Spinal cord (tissue), 10 donors: ENCODE data around the gene VDAC2. TPM values are rescaled to one million over a fixed set of nuclear protein-coding genes. Genes with fewer than 3 reads are reported as not detected.

Experiments used
- DNase-seq, 6 donors: peaks; one replicate each; pipeline versions ENCODE4 v3.0.0 to v3.0.0-alpha.2; 2013 to 2015; ENCODE audit warnings: low spot score in 6 of 6, low read depth in 4 of 6
- H3K27ac ChIP-seq: one replicate; pipeline ENCODE4 v1.5.1; 2013; ENCODE audit warnings: low read depth, low read length, control low read depth
- H3K27me3 ChIP-seq: one replicate; pipeline ENCODE4 v1.6.1; 2013; ENCODE audit warnings: low read length; ENCODE audit not compliant: control insufficient read depth, insufficient read depth
- H3K36me3 ChIP-seq: one replicate; pipeline ENCODE4 v1.6.1; 2013; ENCODE audit warnings: low read length; ENCODE audit not compliant: control insufficient read depth, insufficient read depth
- H3K4me1 ChIP-seq: one replicate; pipeline ENCODE4 v1.6.1; 2013; ENCODE audit warnings: low read length; ENCODE audit not compliant: control insufficient read depth, insufficient read depth
- H3K4me3 ChIP-seq: one replicate; pipeline ENCODE4 v1.5.1; 2013; ENCODE audit warnings: low read depth, low read length, control low read depth
- H3K9me3 ChIP-seq: one replicate; pipeline ENCODE4 v1.6.1; 2013; ENCODE audit warnings: low read length; ENCODE audit not compliant: control insufficient read depth, insufficient read depth
- WGBS: methylation state at CpG from one replicate; pipeline ENCODE4 v1.1.5; 2013; ENCODE audit warnings: missing lambda C conversion rate; ENCODE audit not compliant: insufficient coverage; 5-methylcytosine and 5-hydroxymethylcytosine counted together
- polyA plus RNA-seq, 2 donors: library from polyadenylated mRNA; unstranded; fragments of 120-200 nt; gene quantifications; one replicate each; pipeline ENCODE4 v1.2.1, GENCODE V29; 2013; ENCODE audit not compliant: insufficient read length in 2 of 2
- small RNA-seq: library from RNA; depleted of rRNA; stranded (forward); fragments of <200 nt; gene quantifications from one replicate; pipeline ENCODE3, GENCODE V24; 2014; ENCODE audit warnings: low replicate concordance
- total RNA-seq, 2 donors: library from RNA; depleted of rRNA in 1 of 2; stranded (reverse); fragments of 120-200 nt in 1 of 2; fragments of >200 nt in 1 of 2; gene quantifications; one replicate each; pipeline versions ENCODE4 v1.2.3 to v1.2.4, GENCODE V29; 2013 to 2014
- donor health status: healthy.

The VDAC2 gene
- total and polyA plus RNA-seq, 4 donors = 119 to 229 (median 181) TPM

GRCh38 chr10:75276069-75276872, 65.7 kb downstream of the VDAC2 start:
- H3K27ac ChIP-seq = no peak overlapping the region
- no peak for DNase-seq
- H3K9me3 ChIP-seq = no peaks in the 10 kb centered on the region
- H3K36me3 ChIP-seq = no peaks in the 10 kb centered on the region
- H3K4me1 ChIP-seq = peaks cover 14% of the 10 kb centered on the region
- H3K4me3 ChIP-seq = peak overlapping the region; percentile 12
- 50% methylated on average over 37 of the region's 46 CpGs for WGBS
- peaks cover 12% of the 10 kb centered on the region for H3K27me3 ChIP-seq

- Histone ChIP-seq H3K36me3 (no peaks in the 10 kb centered on the region), H3K4me1 (peaks cover 24% of the 10 kb centered on the region), H3K4me3 (no peak overlapping the region), H3K27me3 (peaks cover 16% of the 10 kb centered on the region), H3K27ac (no peak overlapping the region), H3K9me3 (no peaks in the 10 kb centered on the region)
- WGBS = no CpG with 5 or more reads among the region's 2 CpGs
- DNase-seq = peak in 2 of 6 donors; percentile 16 to 25
Measured at GRCh38 chr10:75280236-75280635, 69.6 kb downstream of the VDAC2 start.

Small RNA genes lying within 50 kb of the gene (small RNA-seq; reads per million reads assigned to genes)
- gene HMGA1P5 = not detected
- not detected for gene RPL39P25

Other genes with a start within 250 kb of the VDAC2 start
- gene SAMD8, start 99.1 kb upstream of the VDAC2 start, total RNA-seq = 10 to 100 TPM; 38.7 to 91.7 TPM
- 10 to 100 TPM; 36.1 to 52.2 TPM for gene SAMD8, start 99.1 kb upstream of the VDAC2 start, polyA plus RNA-seq
- gene COMTD1, start 25.2 kb downstream of the VDAC2 start, total RNA-seq = 10 to 100 TPM in 1 of 2 donors, 1 to 10 TPM in 1; 6.8 to 14.3 TPM
- gene COMTD1, start 25.2 kb downstream of the VDAC2 start, polyA plus RNA-seq = 10 to 100 TPM; 32.4 to 37.4 TPM
- gene ZNF503, start 191.0 kb downstream of the VDAC2 start, total RNA-seq = 1 to 10 TPM; 6.4 to 9.6 TPM
- gene ZNF503, start 191.0 kb downstream of the VDAC2 start, polyA plus RNA-seq = 10 to 100 TPM; 31.5 to 32.2 TPM
- 1 to 10 TPM; 5.6 to 9.9 TPM for gene LRMDA, start 220.8 kb downstream of the VDAC2 start, total RNA-seq
- gene LRMDA, start 220.8 kb downstream of the VDAC2 start, polyA plus RNA-seq = 1 to 10 TPM; 6.4 to 8.0 TPM